ENCODE data around the gene EIF3F.

EIF3F gene

GRCh38 chr11:8040261-8040920 is 53.3 kb downstream of the EIF3F start:
- no peak for DNase-seq

GRCh38 chr11:8040921-8041285 is 53.8 kb downstream of the EIF3F start:
- no peak for DNase-seq

GRCh38 chr11:8041576-8041975 is 54.4 kb downstream of the EIF3F start:
- DNase-seq: no peak

GRCh38 chr11:8043756-8044155 is 56.6 kb downstream of the EIF3F start:
- no peak for DNase-seq

- DNase-seq: no peak
Observed at GRCh38 chr11:8045839-8046238, 58.7 kb downstream of the EIF3F start.

GRCh38 chr11:8047382-8047781 is 60.2 kb downstream of the EIF3F start:
- no peak for DNase-seq

GRCh38 chr11:8049084-8049483 is 61.9 kb downstream of the EIF3F start:
- no peak for DNase-seq

Measured in GF-D8 (cell line).